A549 (cell line): ENCODE results near the gene LAMTOR5.

Experiments
- CHD2 ChIP-seq: fragments of 150-350 bp; IDR thresholded peaks from 2 replicates; pipeline ENCODE4 v1.6.1; 2014; ENCODE audit warnings: low read length; ENCODE audit not compliant: partially characterized antibody
- ESRRA ChIP-seq: fragments of 150-350 bp; IDR thresholded peaks from 2 replicates; pipeline ENCODE4 v1.6.1; 2014; ENCODE audit warnings: mild to moderate bottlenecking, low read length, borderline replicate concordance
- FOSB ChIP-seq: fragments of 250-450 bp; sonication (Bioruptor Pico); IDR thresholded peaks from 2 replicates; pipeline ENCODE4 v1.5.0; 2020; ENCODE audit warnings: mild to moderate bottlenecking, moderate library complexity
- GATA3 ChIP-seq: IDR thresholded peaks from 2 replicates; pipeline ENCODE4 v1.6.1; 2012; ENCODE audit warnings: borderline replicate concordance
- HOXA7 ChIP-seq: fragments of 250-450 bp; sonication (Bioruptor Pico); IDR thresholded peaks from 2 replicates; pipeline ENCODE4 v1.5.0; 2020; ENCODE audit warnings: mild to moderate bottlenecking, moderate library complexity
- JUN ChIP-seq, 2 experiments: fragments of >200 bp; sonication (Bioruptor Twin); formaldehyde crosslinking; IDR thresholded peaks; 2 replicates in 1 of 2; 3 replicates in 1 of 2; pipeline ENCODE4 v1.6.1; 2016 to 2017
- POLR2A ChIP-seq: IDR thresholded peaks from 2 replicates; pipeline ENCODE4 v1.6.1; 2012; ENCODE audit warnings: mild to moderate bottlenecking, low read length
- SMC3 ChIP-seq: fragments of >200 bp; sonication (Bioruptor Twin); formaldehyde crosslinking; IDR thresholded peaks from 3 replicates; pipeline ENCODE4 v1.6.1; 2018; ENCODE audit warnings: inconsistent platforms
- SREBF2 ChIP-seq: fragments of 450-650 bp; IDR thresholded peaks from 2 replicates; pipeline ENCODE4 v1.6.1; 2014; ENCODE audit warnings: mild to moderate bottlenecking, moderate library complexity
- TP53 ChIP-seq: fragments of 250-450 bp; sonication (Bioruptor Pico); IDR thresholded peaks from 2 replicates; pipeline ENCODE4 v1.5.0; 2021; ENCODE audit warnings: mild to moderate bottlenecking, moderate library complexity
- TF ChIP-seq, protein P1 (sequence below): fragments of >200 bp; sonication (Bioruptor Twin); formaldehyde crosslinking; IDR thresholded peaks from 3 replicates; pipeline ENCODE4 v1.5.1; 2016
- TF ChIP-seq, protein P2 (sequence below): fragments of 250-450 bp; sonication (Bioruptor Pico); IDR thresholded peaks from 2 replicates; pipeline ENCODE4 v1.5.0; 2021; ENCODE audit warnings: mild to moderate bottlenecking, moderate library complexity, borderline replicate concordance
- TF ChIP-seq, protein P3 (sequence below): fragments of 200-600 bp; sonication (generic); IDR thresholded peaks from 2 replicates; pipeline ENCODE4 v1.6.1; 2016; ENCODE audit warnings: antibody characterized with exemption, mild to moderate bottlenecking, moderate library complexity
- TF ChIP-seq, protein P4 (sequence below): IDR thresholded peaks from 2 replicates; pipeline ENCODE4 v1.6.1; 2012

DNA sequence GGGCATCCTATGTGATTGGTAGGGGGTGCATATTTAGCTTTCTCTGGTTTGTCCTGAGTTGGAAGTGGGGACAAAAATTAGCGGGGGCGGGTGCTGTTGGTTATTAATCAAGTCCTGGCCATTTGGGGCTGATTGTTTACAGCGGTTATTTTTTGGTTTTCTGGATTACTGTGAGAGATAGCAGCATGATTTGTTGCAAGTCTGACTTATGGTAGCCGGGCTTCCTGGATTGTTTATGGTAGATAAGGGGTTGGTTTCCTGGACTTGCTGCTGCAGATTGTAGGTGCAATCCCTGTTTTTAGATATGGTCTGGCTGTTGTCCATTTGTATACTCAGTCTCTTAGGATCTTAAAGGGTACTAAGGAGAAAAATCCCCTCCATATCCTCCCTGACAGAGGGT, 31.4 kb upstream of the LAMTOR5 start:
- TF ChIP-seq JUN (IDR thresholded peaks at IDR 0.05) (no peak), FOSB (no peak), POLR2A (no peak), SREBF2 (no peak), CHD2 (no peak), HOXA7 (CRISPR knock-in tag) (no peak), TP53 (no peak), ESRRA (no peak), GATA3 (no peak), SMC3 (no peak)
- TF ChIP-seq, protein P1, sequence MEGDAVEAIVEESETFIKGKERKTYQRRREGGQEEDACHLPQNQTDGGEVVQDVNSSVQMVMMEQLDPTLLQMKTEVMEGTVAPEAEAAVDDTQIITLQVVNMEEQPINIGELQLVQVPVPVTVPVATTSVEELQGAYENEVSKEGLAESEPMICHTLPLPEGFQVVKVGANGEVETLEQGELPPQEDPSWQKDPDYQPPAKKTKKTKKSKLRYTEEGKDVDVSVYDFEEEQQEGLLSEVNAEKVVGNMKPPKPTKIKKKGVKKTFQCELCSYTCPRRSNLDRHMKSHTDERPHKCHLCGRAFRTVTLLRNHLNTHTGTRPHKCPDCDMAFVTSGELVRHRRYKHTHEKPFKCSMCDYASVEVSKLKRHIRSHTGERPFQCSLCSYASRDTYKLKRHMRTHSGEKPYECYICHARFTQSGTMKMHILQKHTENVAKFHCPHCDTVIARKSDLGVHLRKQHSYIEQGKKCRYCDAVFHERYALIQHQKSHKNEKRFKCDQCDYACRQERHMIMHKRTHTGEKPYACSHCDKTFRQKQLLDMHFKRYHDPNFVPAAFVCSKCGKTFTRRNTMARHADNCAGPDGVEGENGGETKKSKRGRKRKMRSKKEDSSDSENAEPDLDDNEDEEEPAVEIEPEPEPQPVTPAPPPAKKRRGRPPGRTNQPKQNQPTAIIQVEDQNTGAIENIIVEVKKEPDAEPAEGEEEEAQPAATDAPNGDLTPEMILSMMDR: no peak
- TF ChIP-seq, protein P2, sequence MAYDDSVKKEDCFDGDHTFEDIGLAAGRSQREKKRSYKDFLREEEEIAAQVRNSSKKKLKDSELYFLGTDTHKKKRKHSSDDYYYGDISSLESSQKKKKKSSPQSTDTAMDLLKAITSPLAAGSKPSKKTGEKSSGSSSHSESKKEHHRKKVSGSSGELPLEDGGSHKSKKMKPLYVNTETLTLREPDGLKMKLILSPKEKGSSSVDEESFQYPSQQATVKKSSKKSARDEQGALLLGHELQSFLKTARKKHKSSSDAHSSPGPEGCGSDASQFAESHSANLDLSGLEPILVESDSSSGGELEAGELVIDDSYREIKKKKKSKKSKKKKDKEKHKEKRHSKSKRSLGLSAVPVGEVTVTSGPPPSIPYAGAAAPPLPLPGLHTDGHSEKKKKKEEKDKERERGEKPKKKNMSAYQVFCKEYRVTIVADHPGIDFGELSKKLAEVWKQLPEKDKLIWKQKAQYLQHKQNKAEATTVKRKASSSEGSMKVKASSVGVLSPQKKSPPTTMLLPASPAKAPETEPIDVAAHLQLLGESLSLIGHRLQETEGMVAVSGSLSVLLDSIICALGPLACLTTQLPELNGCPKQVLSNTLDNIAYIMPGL: no peak
- TF ChIP-seq, protein P3, sequence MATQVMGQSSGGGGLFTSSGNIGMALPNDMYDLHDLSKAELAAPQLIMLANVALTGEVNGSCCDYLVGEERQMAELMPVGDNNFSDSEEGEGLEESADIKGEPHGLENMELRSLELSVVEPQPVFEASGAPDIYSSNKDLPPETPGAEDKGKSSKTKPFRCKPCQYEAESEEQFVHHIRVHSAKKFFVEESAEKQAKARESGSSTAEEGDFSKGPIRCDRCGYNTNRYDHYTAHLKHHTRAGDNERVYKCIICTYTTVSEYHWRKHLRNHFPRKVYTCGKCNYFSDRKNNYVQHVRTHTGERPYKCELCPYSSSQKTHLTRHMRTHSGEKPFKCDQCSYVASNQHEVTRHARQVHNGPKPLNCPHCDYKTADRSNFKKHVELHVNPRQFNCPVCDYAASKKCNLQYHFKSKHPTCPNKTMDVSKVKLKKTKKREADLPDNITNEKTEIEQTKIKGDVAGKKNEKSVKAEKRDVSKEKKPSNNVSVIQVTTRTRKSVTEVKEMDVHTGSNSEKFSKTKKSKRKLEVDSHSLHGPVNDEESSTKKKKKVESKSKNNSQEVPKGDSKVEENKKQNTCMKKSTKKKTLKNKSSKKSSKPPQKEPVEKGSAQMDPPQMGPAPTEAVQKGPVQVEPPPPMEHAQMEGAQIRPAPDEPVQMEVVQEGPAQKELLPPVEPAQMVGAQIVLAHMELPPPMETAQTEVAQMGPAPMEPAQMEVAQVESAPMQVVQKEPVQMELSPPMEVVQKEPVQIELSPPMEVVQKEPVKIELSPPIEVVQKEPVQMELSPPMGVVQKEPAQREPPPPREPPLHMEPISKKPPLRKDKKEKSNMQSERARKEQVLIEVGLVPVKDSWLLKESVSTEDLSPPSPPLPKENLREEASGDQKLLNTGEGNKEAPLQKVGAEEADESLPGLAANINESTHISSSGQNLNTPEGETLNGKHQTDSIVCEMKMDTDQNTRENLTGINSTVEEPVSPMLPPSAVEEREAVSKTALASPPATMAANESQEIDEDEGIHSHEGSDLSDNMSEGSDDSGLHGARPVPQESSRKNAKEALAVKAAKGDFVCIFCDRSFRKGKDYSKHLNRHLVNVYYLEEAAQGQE: no peak
- TF ChIP-seq, protein P4, sequence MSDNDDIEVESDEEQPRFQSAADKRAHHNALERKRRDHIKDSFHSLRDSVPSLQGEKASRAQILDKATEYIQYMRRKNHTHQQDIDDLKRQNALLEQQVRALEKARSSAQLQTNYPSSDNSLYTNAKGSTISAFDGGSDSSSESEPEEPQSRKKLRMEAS: no peak
